Mucosa of rectum (tissue), 2 donors: ENCODE measurements around the gene RGS9BP.

Source experiments
- H3K27ac ChIP-seq, 2 donors: one replicate each; pipeline ENCODE4 v1.7.0; 2013; ENCODE audit warnings: inconsistent platforms in 2 of 2, low read depth in 2 of 2, low read length in 2 of 2
- H3K27me3 ChIP-seq, 2 donors: one replicate each; pipeline ENCODE4 v1.7.0; 2013; ENCODE audit warnings: low read length in 2 of 2; ENCODE audit not compliant: control insufficient read depth in 2 of 2, insufficient read depth in 2 of 2
- H3K36me3 ChIP-seq, 2 donors: one replicate each; pipeline ENCODE4 v1.7.0; 2013; ENCODE audit warnings: low read length in 2 of 2; ENCODE audit not compliant: control insufficient read depth in 2 of 2, insufficient read depth in 2 of 2
- H3K4me1 ChIP-seq, 2 donors: one replicate each; pipeline ENCODE4 v1.7.0; 2013; ENCODE audit warnings: low read length in 2 of 2, mild to moderate bottlenecking in 1 of 2; ENCODE audit not compliant: control insufficient read depth in 2 of 2, insufficient read depth in 2 of 2
- H3K4me3 ChIP-seq, 2 donors: one replicate each; pipeline ENCODE4 v1.7.0; 2013; ENCODE audit warnings: low read length in 2 of 2
- H3K9ac ChIP-seq, 2 donors: one replicate each; pipeline ENCODE4 v1.7.0; 2013; ENCODE audit warnings: low read length in 2 of 2, low read depth in 1 of 2, mild to moderate bottlenecking in 1 of 2
- H3K9me3 ChIP-seq, 2 donors: one replicate each; pipeline ENCODE4 v1.7.0; 2013; ENCODE audit warnings: low read length in 2 of 2; ENCODE audit not compliant: control insufficient read depth in 2 of 2
- donor health status: healthy.
- donor health status: Normal muscosa, but diverticular disease.

RGS9BP gene

DNA sequence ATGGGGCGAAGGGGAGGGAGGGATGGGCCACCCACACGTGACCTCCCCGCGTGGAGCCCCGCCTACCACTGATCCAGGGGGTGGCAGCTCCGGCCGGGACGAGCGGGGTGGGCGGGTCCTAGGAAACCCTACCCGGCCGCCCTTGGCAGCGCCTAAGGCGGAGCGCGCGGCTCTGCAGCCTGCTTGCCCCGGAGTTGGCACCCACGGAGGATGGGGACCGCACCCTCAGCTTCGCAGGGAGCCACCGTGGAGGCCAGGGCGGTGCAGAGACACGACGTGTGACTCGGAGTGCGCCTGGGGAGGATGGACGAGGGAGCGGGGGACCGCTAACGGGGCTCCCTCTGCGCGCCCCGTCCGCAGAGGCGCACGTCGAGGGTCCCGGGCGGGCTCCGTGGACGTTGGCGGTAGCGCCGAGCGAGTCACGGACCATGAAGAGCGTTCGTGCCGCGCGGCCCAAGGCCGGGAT is at the start of gene RGS9BP:
RGS9BP (plus strand) TSS at position 129 of the 466 bp plus-strand sequence. CDS start 416 bp downstream, outside the sequence.
- Histone ChIP-seq H3K9ac (peak within 1 kb of the TSS; percentile 81 to 86), H3K4me3 (peak within 1 kb of the TSS; percentile 91 to 97), H3K4me1 (peaks cover 15 to 17% of the 10 kb centered on the region in 2 donors), H3K27me3 (peaks cover 12 to 14% of the 10 kb centered on the region in 2 donors), H3K36me3 (no peaks in the 10 kb centered on the region), H3K27ac (peak within 1 kb of the TSS; percentile 86 to 90), H3K9me3 (no peaks in the 10 kb centered on the region)

GRCh38 chr19:32626969-32627368 is 48.7 kb upstream of the RGS9BP start:
- no peaks in the 10 kb centered on the region for H3K27me3 ChIP-seq
- H3K27ac ChIP-seq = no peak overlapping the region
- H3K36me3 ChIP-seq = peaks cover 50 to 65% of the 10 kb centered on the region in 2 donors
- H3K9me3 ChIP-seq = no peaks in the 10 kb centered on the region
- no peak overlapping the region for H3K9ac ChIP-seq
- no peaks in the 10 kb centered on the region for H3K4me1 ChIP-seq
- no peak overlapping the region for H3K4me3 ChIP-seq

- H3K9me3 ChIP-seq = no peaks in the 10 kb centered on the region
- no peak overlapping the region for H3K4me3 ChIP-seq
- no peaks in the 10 kb centered on the region for H3K4me1 ChIP-seq
- no peak overlapping the region for H3K9ac ChIP-seq
- H3K27me3 ChIP-seq = no peaks in the 10 kb centered on the region
- H3K27ac ChIP-seq = no peak overlapping the region
- H3K36me3 ChIP-seq = peaks cover 46 to 60% of the 10 kb centered on the region in 2 donors
Measured at GRCh38 chr19:32627714-32628270, 47.9 kb upstream of the RGS9BP start.

DNA sequence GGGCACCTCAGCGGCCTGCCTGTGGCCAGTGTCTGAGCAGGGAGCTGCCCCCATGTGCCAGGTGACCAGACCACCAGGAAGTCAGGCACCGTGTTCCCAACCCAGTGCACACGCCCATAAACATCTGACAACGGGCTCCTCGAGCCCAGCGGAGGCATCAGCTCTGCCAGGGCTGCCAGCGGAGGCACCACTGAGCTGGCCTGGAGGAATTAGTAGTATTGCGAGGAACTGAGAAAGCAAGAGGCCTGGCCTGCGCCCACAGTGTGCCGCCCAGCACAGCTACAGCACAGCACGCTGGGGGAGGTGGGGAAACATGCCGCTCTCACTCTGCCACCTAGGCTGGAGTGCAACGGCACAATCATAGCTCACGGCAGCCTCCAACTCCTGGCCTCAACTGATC is 45.3 kb upstream of the RGS9BP start:
- H3K36me3 ChIP-seq = peaks cover 39 to 52% of the 10 kb centered on the region in 2 donors
- H3K27ac ChIP-seq = no peak overlapping the region
- H3K27me3 ChIP-seq = no peaks in the 10 kb centered on the region
- H3K9me3 ChIP-seq = no peaks in the 10 kb centered on the region
- no peak overlapping the region for H3K4me3 ChIP-seq
- H3K9ac ChIP-seq = no peak overlapping the region
- no peaks in the 10 kb centered on the region for H3K4me1 ChIP-seq

DNA sequence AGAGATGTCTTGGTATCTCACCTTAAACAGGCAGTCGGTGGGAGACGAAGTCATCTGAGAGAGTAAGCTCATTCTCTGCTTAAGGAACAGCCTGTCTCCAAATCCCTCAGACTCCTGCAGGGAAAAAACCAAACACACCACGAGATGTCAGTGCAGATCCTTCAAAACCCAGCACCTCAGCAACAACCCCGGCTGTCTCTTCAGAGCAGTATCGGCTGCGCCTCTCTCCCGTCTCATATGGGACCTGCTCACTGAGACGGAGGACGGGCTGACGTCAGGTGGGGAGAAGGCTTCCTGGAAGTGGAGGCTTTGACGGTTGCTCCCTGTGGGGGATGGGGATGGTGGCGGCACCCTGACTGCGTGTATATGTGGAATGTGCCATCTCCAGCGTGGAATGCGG is 44.3 kb upstream of the RGS9BP start:
- Histone ChIP-seq H3K27ac (no peak overlapping the region), H3K4me1 (no peaks in the 10 kb centered on the region), H3K27me3 (no peaks in the 10 kb centered on the region), H3K4me3 (no peak overlapping the region), H3K9me3 (no peaks in the 10 kb centered on the region), H3K36me3 (peaks cover 41 to 57% of the 10 kb centered on the region in 2 donors), H3K9ac (no peak overlapping the region)

DNA sequence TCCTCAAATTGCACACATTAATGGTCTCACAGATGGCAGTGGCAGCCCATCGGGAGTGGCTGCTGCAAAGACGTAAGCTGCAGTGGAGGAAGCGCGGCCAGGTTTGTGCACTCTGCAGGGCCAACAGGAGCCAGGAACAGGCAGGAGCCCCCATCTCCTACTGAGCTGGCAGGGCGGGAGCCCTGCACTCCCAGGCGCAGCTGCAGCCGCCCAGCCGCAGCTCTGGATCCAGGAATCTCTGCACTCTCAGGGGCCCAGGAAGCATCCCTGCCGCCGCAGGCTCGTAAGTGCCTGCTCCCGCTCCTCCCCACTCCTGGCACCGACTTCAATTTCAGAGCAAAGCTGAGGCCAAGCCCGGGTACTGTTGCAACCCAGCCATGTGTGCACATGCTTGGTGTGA is 38.2 kb upstream of the RGS9BP start:
- no peak overlapping the region for H3K27ac ChIP-seq

DNA sequence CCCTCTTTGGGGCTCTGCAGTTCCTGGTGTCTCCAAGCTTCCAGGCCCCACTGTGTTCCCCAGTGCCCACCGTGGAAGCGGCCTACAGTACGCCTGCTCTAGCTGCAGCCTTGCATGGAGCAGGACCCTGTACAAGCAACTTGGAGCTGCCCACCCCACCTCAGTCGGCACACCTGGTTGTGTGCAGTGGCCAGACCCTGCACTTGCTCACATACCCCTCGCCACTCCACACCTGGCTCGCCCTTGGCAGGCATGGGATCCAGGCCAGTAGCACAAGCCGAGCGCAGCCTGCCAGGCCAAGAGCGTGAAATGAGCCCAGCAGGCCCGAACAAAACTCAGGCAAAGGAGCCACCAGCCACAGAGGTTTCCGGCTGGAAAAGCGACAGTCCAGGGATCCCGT is 37.0 kb upstream of the RGS9BP start:
- no peak overlapping the region for H3K27ac ChIP-seq
- H3K36me3 ChIP-seq = peaks cover 61 to 63% of the 10 kb centered on the region in 2 donors
- H3K4me3 ChIP-seq = no peak overlapping the region
- H3K4me1 ChIP-seq = no peaks in the 10 kb centered on the region
- H3K9me3 ChIP-seq = no peaks in the 10 kb centered on the region
- no peak overlapping the region for H3K9ac ChIP-seq
- H3K27me3 ChIP-seq = no peaks in the 10 kb centered on the region

More for the DNA sequence above, 38.2 kb upstream of the RGS9BP start:
- Histone ChIP-seq H3K9ac (no peak overlapping the region), H3K4me1 (no peaks in the 10 kb centered on the region), H3K27me3 (no peaks in the 10 kb centered on the region), H3K36me3 (peaks cover 55 to 57% of the 10 kb centered on the region in 2 donors), H3K4me3 (no peak overlapping the region), H3K9me3 (no peaks in the 10 kb centered on the region)

DNA sequence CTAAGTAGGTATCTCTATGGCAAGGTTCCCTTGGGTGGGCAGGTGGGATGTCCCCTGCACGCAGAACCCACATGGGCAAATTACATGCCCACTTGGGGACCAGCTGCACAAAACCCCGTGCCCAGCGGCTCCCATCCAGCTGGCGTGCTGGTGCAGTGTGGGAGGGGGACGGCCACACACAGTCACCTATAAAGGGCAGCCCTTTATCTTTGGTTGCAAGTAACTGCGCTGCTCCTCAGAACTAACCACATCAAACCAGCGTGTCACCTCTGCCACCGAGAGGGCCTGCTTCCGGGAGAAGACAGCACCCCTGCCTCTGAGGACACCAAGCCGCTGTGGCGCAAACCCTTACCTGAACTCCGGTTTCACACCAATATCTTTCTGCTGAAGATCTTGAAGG is 32.9 kb upstream of the RGS9BP start:
- no peaks in the 10 kb centered on the region for H3K4me1 ChIP-seq
- no peak overlapping the region for H3K4me3 ChIP-seq
- peaks cover 52 to 57% of the 10 kb centered on the region in 2 donors for H3K36me3 ChIP-seq

DNA sequence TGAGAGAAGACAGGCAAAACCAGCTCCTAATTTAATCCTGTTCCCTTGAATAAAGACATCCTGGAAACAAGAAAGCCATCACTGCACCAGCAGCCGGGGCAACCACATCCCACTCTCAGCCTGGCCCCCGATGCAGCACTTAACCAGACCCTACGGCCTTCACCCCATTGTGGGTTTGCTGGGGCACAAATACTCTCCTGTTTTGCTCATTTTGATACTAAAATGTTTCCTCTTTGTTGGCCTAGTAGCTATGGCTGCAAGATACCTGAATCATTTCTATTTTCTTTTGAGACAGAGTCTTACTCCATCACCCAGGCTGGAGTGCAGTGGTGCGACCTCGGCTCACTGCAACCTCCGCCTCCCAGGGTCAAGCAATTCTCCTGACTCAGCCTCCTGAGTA is 29.1 kb upstream of the RGS9BP start:
- Histone ChIP-seq H3K9ac (no peak overlapping the region), H3K27ac (no peak overlapping the region), H3K36me3 (peaks cover 34 to 40% of the 10 kb centered on the region in 2 donors), H3K9me3 (no peaks in the 10 kb centered on the region), H3K4me3 (no peak overlapping the region), H3K27me3 (no peaks in the 10 kb centered on the region), H3K4me1 (no peaks in the 10 kb centered on the region)

More for the DNA sequence above, 32.9 kb upstream of the RGS9BP start:
- no peak overlapping the region for H3K27ac ChIP-seq
- no peak overlapping the region for H3K9ac ChIP-seq
- no peaks in the 10 kb centered on the region for H3K27me3 ChIP-seq
- H3K9me3 ChIP-seq = no peaks in the 10 kb centered on the region

GRCh38 chr19:32647361-32647760 is 28.3 kb upstream of the RGS9BP start:
- H3K27ac ChIP-seq = no peak overlapping the region
- no peaks in the 10 kb centered on the region for H3K9me3 ChIP-seq
- no peaks in the 10 kb centered on the region for H3K27me3 ChIP-seq
- H3K9ac ChIP-seq = no peak overlapping the region
- H3K4me1 ChIP-seq = no peaks in the 10 kb centered on the region
- no peak overlapping the region for H3K4me3 ChIP-seq
- peaks cover 27 to 33% of the 10 kb centered on the region in 2 donors for H3K36me3 ChIP-seq
